ENCODE results near the gene TLR6. TPM values are rescaled to one million over a fixed set of nuclear protein-coding genes. Genes with fewer than 3 reads are reported as not detected.

TLR6 gene
- total RNA-seq, 6 donors from 2014 or later: 3.2 to 10.4 (median 5.8) TPM

DNA sequence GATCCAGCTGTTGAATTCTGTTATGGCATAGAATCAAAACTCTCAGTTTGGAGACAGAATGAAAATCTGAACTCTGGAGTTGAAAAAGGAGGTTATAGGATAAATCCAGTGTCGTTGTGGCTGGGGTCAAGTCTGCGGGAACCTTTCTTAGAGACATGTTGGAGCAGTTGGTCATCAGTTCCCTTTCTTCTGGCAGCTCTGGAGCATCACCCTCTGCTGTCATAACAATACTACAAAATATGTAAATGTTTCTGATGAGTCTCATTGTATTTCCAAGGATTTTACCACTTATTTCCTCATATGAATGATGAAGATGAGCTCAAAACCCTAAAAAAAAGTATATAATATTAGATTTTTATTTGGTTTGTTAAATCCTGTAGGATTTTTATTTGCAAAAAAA lies 81.3 kb downstream of the TLR6 start:
- DNase-seq (no peak), ATAC-seq (ENCODE audit: low FRiP score in 2 of 2) (no peak)
- 84 to 92% methylated on average over 2 of the region's 2 CpGs for WGBS, 2 donors

DNA sequence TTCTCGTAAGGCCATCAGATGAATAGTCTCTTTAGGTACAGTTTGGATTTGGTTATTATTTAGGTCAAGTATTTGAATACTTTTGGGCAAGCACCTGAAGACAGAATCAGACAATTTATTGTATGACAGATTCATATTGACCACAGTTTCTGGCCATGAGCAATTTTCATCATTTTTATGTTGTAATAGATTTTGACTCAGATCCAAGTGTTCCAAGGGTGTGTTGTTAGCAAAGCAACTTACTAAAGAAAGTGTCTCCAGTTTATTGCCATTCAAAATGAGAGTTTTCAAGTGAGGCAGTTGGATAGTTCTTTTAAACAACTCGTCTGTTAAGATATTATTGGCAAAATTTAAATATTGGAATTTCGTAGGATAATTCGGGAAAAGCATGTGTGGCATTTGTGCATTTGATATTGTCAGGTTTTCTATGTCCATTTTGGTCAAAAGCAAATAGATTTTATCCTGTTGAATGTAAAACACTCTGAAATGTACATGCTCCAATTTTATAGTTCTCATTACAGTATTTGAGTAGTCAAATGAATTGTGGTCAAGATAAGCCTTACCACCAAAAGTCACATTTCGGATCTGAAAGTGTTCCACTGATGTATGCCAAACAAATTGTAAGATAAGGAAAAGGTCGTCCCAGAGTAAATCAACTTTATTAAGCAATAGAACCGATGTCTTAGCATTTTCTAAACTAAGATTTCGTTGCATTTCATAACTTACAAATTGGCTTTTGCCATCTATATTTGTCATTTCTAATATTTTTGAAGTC lies 82.2 kb downstream of the TLR6 start:
- H3K4me1 ChIP-seq: no peaks in the 10 kb centered on the region
- no peaks in the 10 kb centered on the region for H3K36me3 ChIP-seq
- TF ChIP-seq EP300 (IDR thresholded peaks at IDR 0.05) (no peak), POLR2A (IDR thresholded peaks at IDR 0.05) (no peak), POLR2AphosphoS5 (IDR thresholded peaks at IDR 0.05) (no peak)
- TF ChIP-seq, protein P1, sequence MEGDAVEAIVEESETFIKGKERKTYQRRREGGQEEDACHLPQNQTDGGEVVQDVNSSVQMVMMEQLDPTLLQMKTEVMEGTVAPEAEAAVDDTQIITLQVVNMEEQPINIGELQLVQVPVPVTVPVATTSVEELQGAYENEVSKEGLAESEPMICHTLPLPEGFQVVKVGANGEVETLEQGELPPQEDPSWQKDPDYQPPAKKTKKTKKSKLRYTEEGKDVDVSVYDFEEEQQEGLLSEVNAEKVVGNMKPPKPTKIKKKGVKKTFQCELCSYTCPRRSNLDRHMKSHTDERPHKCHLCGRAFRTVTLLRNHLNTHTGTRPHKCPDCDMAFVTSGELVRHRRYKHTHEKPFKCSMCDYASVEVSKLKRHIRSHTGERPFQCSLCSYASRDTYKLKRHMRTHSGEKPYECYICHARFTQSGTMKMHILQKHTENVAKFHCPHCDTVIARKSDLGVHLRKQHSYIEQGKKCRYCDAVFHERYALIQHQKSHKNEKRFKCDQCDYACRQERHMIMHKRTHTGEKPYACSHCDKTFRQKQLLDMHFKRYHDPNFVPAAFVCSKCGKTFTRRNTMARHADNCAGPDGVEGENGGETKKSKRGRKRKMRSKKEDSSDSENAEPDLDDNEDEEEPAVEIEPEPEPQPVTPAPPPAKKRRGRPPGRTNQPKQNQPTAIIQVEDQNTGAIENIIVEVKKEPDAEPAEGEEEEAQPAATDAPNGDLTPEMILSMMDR (IDR thresholded peaks at IDR 0.05): no peak
- 69 to 73% methylated on average over 8 of the region's 8 CpGs for WGBS, 2 donors
- H3K9me3 ChIP-seq: no peaks in the 10 kb centered on the region
- H3K27ac ChIP-seq: no peak overlapping the region
- no peaks in the 10 kb centered on the region for H3K27me3 ChIP-seq
- DNase-seq (no peak), ATAC-seq (ENCODE audit: low FRiP score in 2 of 2) (no peak)
- H3K4me3 ChIP-seq: no peak overlapping the region

More for the DNA sequence above, 81.3 kb downstream of the TLR6 start:
- no peaks in the 10 kb centered on the region for H3K27me3 ChIP-seq
- H3K27ac ChIP-seq: no peak overlapping the region
- no peak for TF ChIP-seq EP300 (IDR thresholded peaks at IDR 0.05)
- TF ChIP-seq, protein P1 (IDR thresholded peaks at IDR 0.05): no peak
- no peak for TF ChIP-seq POLR2A (IDR thresholded peaks at IDR 0.05)
- TF ChIP-seq POLR2AphosphoS5 (IDR thresholded peaks at IDR 0.05): no peak
- no peak overlapping the region for H3K4me3 ChIP-seq
- no peaks in the 10 kb centered on the region for H3K36me3 ChIP-seq
- H3K4me1 ChIP-seq: no peaks in the 10 kb centered on the region
- no peaks in the 10 kb centered on the region for H3K9me3 ChIP-seq

Small RNA genes within 50 kb of the gene (small RNA-seq; reads per million reads assigned to genes)
- gene MIR574: 22.8 to 79.4 (median 27.0) reads per million in 4 donors

Other genes starting within 250 kb of the TLR6 start
- 10 to 100 TPM; 32.5 to 73.9 (median 48.3) TPM for gene KLF3, start 192.6 kb downstream of the TLR6 start, total RNA-seq
- 1 to 10 TPM in 1 of 6 donors, under 1 TPM in 3, not detected in 2; 0.61 to 1.0 (median 0.81) TPM for gene TLR10, start 73.8 kb downstream of the TLR6 start, total RNA-seq
- 10 to 100 TPM; 16.4 to 41.9 (median 24.8) TPM for gene TLR1, start 52.0 kb downstream of the TLR6 start, total RNA-seq
- gene FAM114A1, start 11.0 kb upstream of the TLR6 start, total RNA-seq: 10 to 100 TPM; 27.2 to 92.5 (median 43.1) TPM
- 1 to 10 TPM in 3 of 6 donors, under 1 TPM in 2, not detected in 1; 0.30 to 1.8 (median 1.0) TPM for gene TMEM156, start 175.6 kb upstream of the TLR6 start, total RNA-seq
- 10 to 100 TPM; 14.7 to 36.2 (median 23.7) TPM for gene KLHL5, start 205.4 kb upstream of the TLR6 start, total RNA-seq